ENCODE results near the gene HIVEP3. TPM values are rescaled to one million over a fixed set of nuclear protein-coding genes. Genes with fewer than 3 reads are reported as not detected.

HIVEP3 gene
- total RNA-seq, 2 donors from 2014 or later: 2.3 to 12.8 TPM

GRCh38 chr1:41711581-41711980 is 207.1 kb downstream of the HIVEP3 start:
- no peak for TF ChIP-seq CTCF (IDR thresholded peaks at IDR 0.05)
- H3K4me1 ChIP-seq (ENCODE audit: control insufficient read depth in 1 of 2, low read depth in 2 of 2): peaks cover 0 to 22% of the 10 kb centered on the region in 2 donors
- no peaks in the 10 kb centered on the region for H3K9me3 ChIP-seq
- no peak for ATAC-seq (ENCODE audit: insufficient number of reproducible peaks, low FRiP score, low read depth)
- no peak for DNase-seq (ENCODE audit: low spot score)
- no peaks in the 10 kb centered on the region for H3K27me3 ChIP-seq (replicated peaks; ENCODE audit: insufficient read depth)
- no peak overlapping the region for H3K27ac ChIP-seq
- H3K4me3 ChIP-seq: no peak overlapping the region
- H3K36me3 ChIP-seq: no peaks in the 10 kb centered on the region

- no peak for DNase-seq (ENCODE audit: low spot score)
- no peak for ATAC-seq (ENCODE audit: insufficient number of reproducible peaks, low FRiP score, low read depth)
- no peaks in the 10 kb centered on the region for H3K36me3 ChIP-seq
Measured at GRCh38 chr1:41710980-41711379, 207.7 kb downstream of the HIVEP3 start.

GRCh38 chr1:41709873-41710272 is 208.8 kb downstream of the HIVEP3 start:
- Histone ChIP-seq H3K36me3 (no peaks in the 10 kb centered on the region), H3K27ac (no peak overlapping the region), H3K9me3 (no peaks in the 10 kb centered on the region), H3K4me1 (ENCODE audit: control insufficient read depth in 1 of 2, low read depth in 2 of 2) (peaks cover 0 to 22% of the 10 kb centered on the region in 2 donors), H3K27me3 (replicated peaks; ENCODE audit: insufficient read depth) (no peaks in the 10 kb centered on the region), H3K4me3 (no peak overlapping the region)
- TF ChIP-seq CTCF (IDR thresholded peaks at IDR 0.05): no peak
- no peak for DNase-seq (ENCODE audit: low spot score)
- no peak for ATAC-seq (ENCODE audit: insufficient number of reproducible peaks, low FRiP score, low read depth)

More at GRCh38 chr1:41710980-41711379, 207.7 kb downstream of the HIVEP3 start:
- no peaks in the 10 kb centered on the region for H3K27me3 ChIP-seq (replicated peaks; ENCODE audit: insufficient read depth)
- no peak overlapping the region for H3K4me3 ChIP-seq
- no peak overlapping the region for H3K27ac ChIP-seq
- H3K9me3 ChIP-seq: no peaks in the 10 kb centered on the region
- peaks cover 0 to 22% of the 10 kb centered on the region in 2 donors for H3K4me1 ChIP-seq (ENCODE audit: control insufficient read depth in 1 of 2, low read depth in 2 of 2)
- no peak for TF ChIP-seq CTCF (IDR thresholded peaks at IDR 0.05)

- DNase-seq (ENCODE audit: low spot score): no peak
- no peak for TF ChIP-seq CTCF (IDR thresholded peaks at IDR 0.05)
- Histone ChIP-seq H3K9me3 (no peaks in the 10 kb centered on the region), H3K4me3 (no peak overlapping the region), H3K36me3 (no peaks in the 10 kb centered on the region), H3K27me3 (replicated peaks; ENCODE audit: insufficient read depth) (no peaks in the 10 kb centered on the region), H3K4me1 (ENCODE audit: control insufficient read depth in 1 of 2, low read depth in 2 of 2) (peaks cover 0 to 20% of the 10 kb centered on the region in 2 donors), H3K27ac (no peak overlapping the region)
- no peak for ATAC-seq (ENCODE audit: insufficient number of reproducible peaks, low FRiP score, low read depth)
Measured at GRCh38 chr1:41709331-41709730, 209.4 kb downstream of the HIVEP3 start.

- TF ChIP-seq CTCF (IDR thresholded peaks at IDR 0.05): no peak
- Histone ChIP-seq H3K9me3 (no peaks in the 10 kb centered on the region), H3K4me3 (no peak overlapping the region), H3K4me1 (ENCODE audit: control insufficient read depth in 1 of 2, low read depth in 2 of 2) (peaks cover 0 to 10% of the 10 kb centered on the region in 2 donors), H3K27ac (no peak overlapping the region), H3K27me3 (replicated peaks; ENCODE audit: insufficient read depth) (no peaks in the 10 kb centered on the region), H3K36me3 (no peaks in the 10 kb centered on the region)
- no peak for DNase-seq (ENCODE audit: low spot score)
- ATAC-seq (ENCODE audit: insufficient number of reproducible peaks, low FRiP score, low read depth): no peak
Measured at GRCh38 chr1:41708332-41708731, 210.4 kb downstream of the HIVEP3 start.
